K562 (cell line): Measurements from ENCODE around the gene ARID4B. TPM values are rescaled to one million over a fixed set of nuclear protein-coding genes. Genes with fewer than 3 reads are reported as not detected.
A peak's percentile ranks its signal among the peaks of the same experiment; 100 is the strongest.

Experiments used
- CBX3 ChIP-seq, 2 experiments: IDR thresholded peaks; 1 replicate in 1 of 2; 2 replicates in 1 of 2; pipeline ENCODE4 v1.6.1; 2012; ENCODE audit warnings: inconsistent platforms in 2 of 2, low read length in 2 of 2, borderline replicate concordance in 1 of 2, control low read depth in 1 of 2
- DACH1 ChIP-seq: fragments of 450-650 bp; IDR thresholded peaks from 2 replicates; pipeline ENCODE4 v1.6.1; 2018; ENCODE audit not compliant: partially characterized antibody
- ETS2 ChIP-seq: IDR thresholded peaks from 2 replicates; pipeline ENCODE4 v1.6.1; 2016; ENCODE audit warnings: borderline replicate concordance, missing genetic modification characterization, mild to moderate bottlenecking, moderate library complexity, missing compliant biosample characterization; ENCODE audit not compliant: poor library complexity, severe bottlenecking
- ETV6 ChIP-seq, 3 experiments: fragments of 150-350 bp in 1 of 3; sonication (generic) in 1 of 3; formaldehyde crosslinking in 1 of 3; IDR thresholded peaks; 2 replicates each; pipeline versions ENCODE4 v1.6.1 to v1.8.0; 2014 to 2022; ENCODE audit warnings: borderline replicate concordance in 2 of 3, low read depth in 2 of 3, antibody characterized with exemption in 1 of 3, low read length in 1 of 3, mild to moderate bottlenecking in 1 of 3, missing genetic modification reagents in 1 of 3
- FOXK2 ChIP-seq, 2 experiments: fragments of 450-650 bp; IDR thresholded peaks in 1 of 2; conservative IDR thresholded peaks in 1 of 2; 2 replicates each; pipeline ENCODE4 v1.6.1; 2016; ENCODE audit warnings: low read depth in 2 of 2, mild to moderate bottlenecking in 1 of 2
- GABPA ChIP-seq: fragments of 200-800 bp; sonication (Bioruptor generic); conservative IDR thresholded peaks from 2 replicates; pipeline ENCODE4 v1.6.1; 2016; ENCODE audit warnings: low read depth, missing genetic modification characterization, missing compliant biosample characterization
- GABPB2 ChIP-seq: fragments of 250-450 bp; sonication (Bioruptor Pico); conservative IDR thresholded peaks from 2 replicates; pipeline ENCODE4 v1.5.1; 2021; ENCODE audit warnings: mild to moderate bottlenecking
- GATAD2B ChIP-seq: fragments of 450-650 bp; IDR thresholded peaks from 2 replicates; pipeline ENCODE4 v1.6.1; 2017; ENCODE audit warnings: mild to moderate bottlenecking, borderline replicate concordance
- MBD2 ChIP-seq: sonication (generic); IDR thresholded peaks from 2 replicates; pipeline ENCODE4 v1.6.1; 2016; ENCODE audit warnings: low read depth, borderline replicate concordance
- MTA1 ChIP-seq: fragments of 450-650 bp; IDR thresholded peaks from 2 replicates; pipeline ENCODE4 v1.6.1; 2017; ENCODE audit warnings: borderline replicate concordance
- MTF1 ChIP-seq: fragments of 250-450 bp; sonication (Bioruptor Pico); IDR thresholded peaks from 2 replicates; pipeline ENCODE4 v1.9.0; 2021; ENCODE audit warnings: moderate library complexity, mild to moderate bottlenecking, inconsistent platforms, borderline replicate concordance
- NBN ChIP-seq: fragments of 450-650 bp; IDR thresholded peaks from 2 replicates; pipeline ENCODE4 v1.6.1; 2016; ENCODE audit warnings: low read depth, mild to moderate bottlenecking
- RBFOX2 ChIP-seq: fragments of 200-400 bp; formaldehyde crosslinking; IDR thresholded peaks from 2 replicates; pipeline ENCODE4 v1.6.1; 2017; ENCODE audit warnings: low read depth, mild to moderate bottlenecking, low read length, moderate library complexity
- SMAD3 ChIP-seq: fragments of 450-650 bp; formaldehyde crosslinking; conservative IDR thresholded peaks from 2 replicates; pipeline ENCODE4 v1.4.0; 2020; ENCODE audit warnings: mild to moderate bottlenecking
- TARDBP ChIP-seq: fragments of 450-650 bp; IDR thresholded peaks from 2 replicates; pipeline ENCODE4 v1.6.1; 2016
- ZC3H4 ChIP-seq: sonication (generic); formaldehyde crosslinking; IDR thresholded peaks from 2 replicates; pipeline ENCODE4 v1.9.0; 2021; ENCODE audit warnings: missing genetic modification reagents, borderline replicate concordance
- ZNF12 ChIP-seq: sonication (generic); formaldehyde crosslinking; IDR thresholded peaks from 2 replicates; pipeline ENCODE4 v1.4.0; 2020; ENCODE audit warnings: mild to moderate bottlenecking, missing genetic modification reagents
- ZNF77 ChIP-seq: fragments of 250-450 bp; sonication (Bioruptor Pico); IDR thresholded peaks from 2 replicates; pipeline ENCODE4 v1.5.0; 2020
- polyA plus RNA-seq, 8 experiments: library from polyadenylated mRNA; depleted of rRNA in 4 of 8; stranded (reverse) in 5 of 8; unstranded in 3 of 8; fragments of >200 nt; fragmentation: Nextera tagmentation in 2 of 8; fragmentation: Illumina TruSeq in 1 of 8; extraction: Ambion mirVana in 2 of 8; extraction: Trizol in 1 of 8; gene quantifications; 2 replicates each; pipeline versions ENCODE4 v1.2.1 to v1.2.3, GENCODE V29; 2011 to 2014; ENCODE audit warnings: inconsistent platforms in 1 of 8, missing spikeins in 1 of 8
- total RNA-seq, 7 experiments: library from RNA; depleted of rRNA in 6 of 7; stranded (reverse); fragments of >200 nt in 6 of 7; fragmentation: Illumina TruSeq in 2 of 7; extraction: Trizol in 2 of 7; gene quantifications; 2 replicates each; pipeline versions ENCODE4 v1.2.1 to v1.2.3, GENCODE V29; 2011 to 2021; ENCODE audit warnings: low replicate concordance in 1 of 7
- TF ChIP-seq, protein P1 (sequence below): fragments of 250-450 bp; sonication (Bioruptor Pico); IDR thresholded peaks from 2 replicates; pipeline ENCODE4 v1.5.0; 2021; ENCODE audit warnings: mild to moderate bottlenecking, moderate library complexity
- TF ChIP-seq, protein P2 (sequence below): fragments of 250-450 bp; sonication (Bioruptor Pico); IDR thresholded peaks from 2 replicates; pipeline ENCODE4 v1.8.0; 2022; ENCODE audit warnings: moderate library complexity, mild to moderate bottlenecking, inconsistent platforms
- TF ChIP-seq, protein P3 (sequence below): fragments of 450-650 bp; IDR thresholded peaks from one replicate; pipeline ENCODE4 v1.6.1; 2018; ENCODE audit warnings: mild to moderate bottlenecking, moderate library complexity; ENCODE audit not compliant: partially characterized antibody

The ARID4B gene
- total and polyA plus RNA-seq, 9 of the 15 experiments (the other 6 are each of a cell fraction or from before 2014, with no cell fraction given): 8.4 to 38.9 (median 18.5) TPM

DNA sequence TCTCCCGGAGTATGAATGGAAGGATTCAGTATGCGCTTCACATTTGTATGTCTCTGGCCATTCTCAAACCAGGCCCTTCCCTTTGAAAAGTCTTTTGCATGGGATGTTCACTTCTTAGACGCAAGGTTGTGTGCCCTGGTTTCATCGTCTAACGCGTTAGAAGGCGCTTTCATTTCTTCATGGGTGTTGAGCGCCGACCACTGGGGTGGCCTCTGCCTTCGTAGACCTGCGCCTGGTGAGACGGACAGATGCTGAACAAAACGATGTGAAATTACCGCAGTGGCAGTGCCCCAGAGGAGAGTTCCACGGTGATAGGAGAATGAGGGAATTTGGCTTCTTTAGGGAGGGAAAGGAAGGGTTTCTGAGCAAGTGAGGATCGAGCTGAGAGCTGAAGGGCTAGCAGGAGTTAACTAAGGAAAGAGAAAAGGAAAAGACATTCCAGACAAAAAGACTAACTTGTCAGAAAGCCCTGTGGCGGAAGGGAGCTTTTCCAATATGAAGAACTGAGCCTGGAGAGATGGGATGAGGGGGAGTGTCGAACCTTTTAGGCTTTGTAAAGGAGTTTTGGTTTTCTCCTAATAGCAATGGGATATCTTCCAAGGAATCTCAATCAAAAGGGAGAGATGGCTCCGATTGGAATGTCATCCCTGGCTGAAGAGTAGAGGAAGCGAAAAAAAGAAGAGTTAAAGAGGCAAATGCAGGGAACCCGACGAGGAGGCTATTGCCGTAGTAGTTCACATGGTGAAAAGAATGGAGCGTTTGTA, 1.3 kb upstream of the ARID4B start (continued):
- TF ChIP-seq, protein P1, sequence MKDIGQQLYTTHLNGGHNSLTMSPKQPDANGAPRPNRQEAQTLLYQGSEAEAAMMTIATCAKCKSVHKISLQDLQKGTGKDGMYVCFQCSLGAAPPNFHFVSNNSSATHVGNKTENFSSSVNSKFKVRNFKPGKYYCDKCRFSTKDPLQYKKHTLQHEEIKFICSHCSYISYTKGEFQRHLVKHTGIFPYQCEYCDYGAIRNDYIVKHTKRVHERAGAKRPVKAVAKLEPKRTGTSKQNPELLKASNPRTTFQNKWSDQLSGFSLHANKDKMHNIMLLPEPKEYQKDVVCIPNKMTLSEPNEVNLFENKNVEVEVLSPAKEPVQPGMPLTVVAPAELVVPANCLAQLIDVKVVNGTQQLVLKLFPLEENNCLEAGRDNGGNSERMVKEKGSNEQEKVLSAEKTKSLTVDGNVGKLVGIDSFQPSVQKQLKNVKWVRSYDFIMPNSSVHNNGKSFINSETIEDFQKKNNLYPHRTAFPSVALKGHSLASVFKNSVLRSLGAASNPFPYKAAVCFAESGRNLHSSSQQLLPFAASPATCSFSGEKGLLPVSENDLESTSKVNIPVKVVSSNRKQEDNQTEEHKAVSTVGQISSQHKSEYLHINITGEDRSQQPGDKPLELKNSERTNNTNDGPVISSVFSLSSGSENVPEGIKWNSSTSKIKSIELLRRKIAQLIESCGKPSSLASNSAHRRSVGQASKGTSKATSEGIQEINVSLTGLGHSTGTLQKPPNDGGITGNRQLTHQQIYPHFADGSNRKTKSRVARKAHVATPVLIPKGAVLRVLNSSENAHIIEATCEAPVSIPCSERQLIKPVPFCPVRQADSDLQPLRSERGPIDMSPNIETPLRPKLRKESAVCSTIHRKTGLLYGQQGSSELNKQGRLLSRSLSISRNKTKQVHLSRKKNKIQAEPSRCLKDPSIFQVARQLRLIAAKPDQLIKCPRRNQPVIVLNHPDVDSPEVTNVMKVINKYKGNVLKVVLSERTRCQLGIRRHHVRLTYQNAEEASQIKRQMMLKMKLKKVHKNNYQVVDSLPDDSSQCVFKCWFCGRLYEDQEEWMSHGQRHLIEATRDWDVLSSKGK (CRISPR knock-in tag): no peak
- TF ChIP-seq FOXK2 (conservative IDR thresholded peaks at IDR 0.05 in 1 of 2, IDR thresholded peaks at IDR 0.05 in 1 of 2; ENCODE audit: low read depth in 2 of 2): peak in 1 of 2 experiments; percentile 1; a peak in 1 of 4 replicates
- TF ChIP-seq GATAD2B: no peak
- TF ChIP-seq, protein P2, sequence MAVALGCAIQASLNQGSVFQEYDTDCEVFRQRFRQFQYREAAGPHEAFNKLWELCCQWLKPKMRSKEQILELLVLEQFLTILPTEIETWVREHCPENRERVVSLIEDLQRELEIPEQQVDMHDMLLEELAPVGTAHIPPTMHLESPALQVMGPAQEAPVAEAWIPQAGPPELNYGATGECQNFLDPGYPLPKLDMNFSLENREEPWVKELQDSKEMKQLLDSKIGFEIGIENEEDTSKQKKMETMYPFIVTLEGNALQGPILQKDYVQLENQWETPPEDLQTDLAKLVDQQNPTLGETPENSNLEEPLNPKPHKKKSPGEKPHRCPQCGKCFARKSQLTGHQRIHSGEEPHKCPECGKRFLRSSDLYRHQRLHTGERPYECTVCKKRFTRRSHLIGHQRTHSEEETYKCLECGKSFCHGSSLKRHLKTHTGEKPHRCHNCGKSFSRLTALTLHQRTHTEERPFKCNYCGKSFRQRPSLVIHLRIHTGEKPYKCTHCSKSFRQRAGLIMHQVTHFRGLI: no peak
- no peak for TF ChIP-seq ETS2 (tag)
- TF ChIP-seq, protein P3, sequence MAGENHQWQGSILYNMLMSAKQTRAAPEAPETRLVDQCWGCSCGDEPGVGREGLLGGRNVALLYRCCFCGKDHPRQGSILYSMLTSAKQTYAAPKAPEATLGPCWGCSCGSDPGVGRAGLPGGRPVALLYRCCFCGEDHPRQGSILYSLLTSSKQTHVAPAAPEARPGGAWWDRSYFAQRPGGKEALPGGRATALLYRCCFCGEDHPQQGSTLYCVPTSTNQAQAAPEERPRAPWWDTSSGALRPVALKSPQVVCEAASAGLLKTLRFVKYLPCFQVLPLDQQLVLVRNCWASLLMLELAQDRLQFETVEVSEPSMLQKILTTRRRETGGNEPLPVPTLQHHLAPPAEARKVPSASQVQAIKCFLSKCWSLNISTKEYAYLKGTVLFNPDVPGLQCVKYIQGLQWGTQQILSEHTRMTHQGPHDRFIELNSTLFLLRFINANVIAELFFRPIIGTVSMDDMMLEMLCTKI: no peak
- TF ChIP-seq ZNF12 (CRISPR knock-in tag): 0 out of 2 replicates have a peak, but pooled peaks have one; percentile 61
- no peak for TF ChIP-seq MBD2
- TF ChIP-seq DACH1: no peak
- no peak; the same call in 1 of the 2 replicates for TF ChIP-seq MTA1
- no peak for TF ChIP-seq ZC3H4 (CRISPR knock-in tag)
- 0 out of 2 replicates have a peak, but pooled peaks have one; percentile 80 for TF ChIP-seq GABPA (tag)
- no peak for TF ChIP-seq NBN
- no peak for TF ChIP-seq CBX3 (IDR thresholded peaks at IDR 0.05; ENCODE audit: borderline replicate concordance in 1 of 2, low read length in 2 of 2)
- no peak for TF ChIP-seq ZNF77 (CRISPR knock-in tag)
- no peak for TF ChIP-seq ETV6 (IDR thresholded peaks at IDR 0.05; ENCODE audit: borderline replicate concordance in 1 of 2, low read depth in 2 of 2, low read length in 1 of 2)
- TF ChIP-seq ETV6 (CRISPR knock-in tag; IDR thresholded peaks at IDR 0.05; ENCODE audit: borderline replicate concordance): no peak
- TF ChIP-seq SMAD3 (CRISPR knock-in tag): 0 out of 2 replicates have a peak, but pooled peaks have one; percentile 18
- TF ChIP-seq MTF1 (CRISPR knock-in tag): no peak
- no peak for TF ChIP-seq RBFOX2
- TF ChIP-seq TARDBP: peak; percentile 30; the same call in 1 of the 2 replicates
- no peak for TF ChIP-seq GABPB2 (CRISPR knock-in tag)
